ENCODE data around the gene MNT. TPM values are rescaled to one million over a fixed set of nuclear protein-coding genes. Genes with fewer than 3 reads are reported as not detected.

The MNT gene
- total and polyA plus RNA-seq, 2 of the 8 experiments (the other 6 are each of a cell fraction or from before 2014, with no cell fraction given): 5.0 to 17.3 TPM

GRCh38 chr17:2395258-2396181 is 5.3 kb downstream of the MNT start (continued):
- no peak for TF ChIP-seq SIN3A (conservative IDR thresholded peaks at IDR 0.05 in 1 of 2, IDR thresholded peaks at IDR 0.05 in 1 of 2; ENCODE audit: low read depth in 1 of 2, low read length in 2 of 2)
- no peak for TF ChIP-seq SIRT6 (IDR thresholded peaks at IDR 0.05; ENCODE audit: low read length)
- no peak for TF ChIP-seq RNF2 (IDR thresholded peaks at IDR 0.05; ENCODE audit: borderline replicate concordance, low read depth, low read length, missing control alignments, poor library complexity, severe bottlenecking)
- TF ChIP-seq CBX5 (IDR thresholded peaks at IDR 0.05; ENCODE audit: low read depth, low read length): no peak
- no peak for TF ChIP-seq EGR1 (IDR thresholded peaks at IDR 0.05; ENCODE audit: borderline replicate concordance, low read depth, low read length)
- no peak for TF ChIP-seq FOSL1 (IDR thresholded peaks at IDR 0.05; ENCODE audit: insufficient read depth, low read depth, low read length)
- no peak for TF ChIP-seq CHD7 (IDR thresholded peaks at IDR 0.05; ENCODE audit: insufficient replicate concordance, low read length)
- TF ChIP-seq KDM4A (IDR thresholded peaks at IDR 0.05; ENCODE audit: low read depth, low read length, severe bottlenecking): no peak
- TF ChIP-seq POLR2AphosphoS5 (IDR thresholded peaks at IDR 0.05; ENCODE audit: low read depth, low read length): no peak
